Measurements from ENCODE around the gene PRSS33. TPM values are rescaled to one million over a fixed set of nuclear protein-coding genes. Genes with fewer than 3 reads are reported as not detected.

The PRSS33 gene
- total RNA-seq, 1 donor from 2014 or later: 0.23 TPM

DNA sequence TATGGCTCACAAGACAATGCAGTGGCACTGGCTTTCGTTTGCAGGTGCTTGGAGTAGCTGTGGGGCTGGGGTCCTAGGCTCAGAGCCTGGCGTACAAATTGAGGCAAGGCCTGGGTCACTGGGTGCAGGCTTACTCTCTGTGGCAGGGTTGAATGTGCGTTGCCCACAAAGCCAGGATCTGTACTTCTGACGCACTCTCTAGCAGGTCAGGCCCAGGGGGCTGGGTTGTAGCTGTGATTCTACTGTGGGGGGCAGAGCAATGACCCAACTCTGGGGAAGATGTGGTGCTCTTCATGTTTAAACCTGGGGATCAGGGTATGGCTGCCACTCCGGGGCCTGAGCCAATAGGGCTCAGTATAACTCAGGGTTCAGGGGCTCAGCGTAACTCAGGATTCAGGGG, 23.3 kb upstream of the PRSS33 start:
- Mint-ChIP-seq H3K36me3 (ENCODE audit: low read depth) (no peaks in the 10 kb centered on the region), H3K27ac (ENCODE audit: unreplicated experiment) (no peak overlapping the region), H3K4me1 (no peaks in the 10 kb centered on the region), H3K4me3 (no peak overlapping the region), H3K9me3 (no peaks in the 10 kb centered on the region), H3K27me3 (ENCODE audit: low read depth) (peaks cover 43% of the 10 kb centered on the region)
- TF ChIP-seq, protein P1, sequence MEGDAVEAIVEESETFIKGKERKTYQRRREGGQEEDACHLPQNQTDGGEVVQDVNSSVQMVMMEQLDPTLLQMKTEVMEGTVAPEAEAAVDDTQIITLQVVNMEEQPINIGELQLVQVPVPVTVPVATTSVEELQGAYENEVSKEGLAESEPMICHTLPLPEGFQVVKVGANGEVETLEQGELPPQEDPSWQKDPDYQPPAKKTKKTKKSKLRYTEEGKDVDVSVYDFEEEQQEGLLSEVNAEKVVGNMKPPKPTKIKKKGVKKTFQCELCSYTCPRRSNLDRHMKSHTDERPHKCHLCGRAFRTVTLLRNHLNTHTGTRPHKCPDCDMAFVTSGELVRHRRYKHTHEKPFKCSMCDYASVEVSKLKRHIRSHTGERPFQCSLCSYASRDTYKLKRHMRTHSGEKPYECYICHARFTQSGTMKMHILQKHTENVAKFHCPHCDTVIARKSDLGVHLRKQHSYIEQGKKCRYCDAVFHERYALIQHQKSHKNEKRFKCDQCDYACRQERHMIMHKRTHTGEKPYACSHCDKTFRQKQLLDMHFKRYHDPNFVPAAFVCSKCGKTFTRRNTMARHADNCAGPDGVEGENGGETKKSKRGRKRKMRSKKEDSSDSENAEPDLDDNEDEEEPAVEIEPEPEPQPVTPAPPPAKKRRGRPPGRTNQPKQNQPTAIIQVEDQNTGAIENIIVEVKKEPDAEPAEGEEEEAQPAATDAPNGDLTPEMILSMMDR (conservative IDR thresholded peaks at IDR 0.05): no peak
- DNase-seq (ENCODE audit: low read depth, low spot score): no peak

DNA sequence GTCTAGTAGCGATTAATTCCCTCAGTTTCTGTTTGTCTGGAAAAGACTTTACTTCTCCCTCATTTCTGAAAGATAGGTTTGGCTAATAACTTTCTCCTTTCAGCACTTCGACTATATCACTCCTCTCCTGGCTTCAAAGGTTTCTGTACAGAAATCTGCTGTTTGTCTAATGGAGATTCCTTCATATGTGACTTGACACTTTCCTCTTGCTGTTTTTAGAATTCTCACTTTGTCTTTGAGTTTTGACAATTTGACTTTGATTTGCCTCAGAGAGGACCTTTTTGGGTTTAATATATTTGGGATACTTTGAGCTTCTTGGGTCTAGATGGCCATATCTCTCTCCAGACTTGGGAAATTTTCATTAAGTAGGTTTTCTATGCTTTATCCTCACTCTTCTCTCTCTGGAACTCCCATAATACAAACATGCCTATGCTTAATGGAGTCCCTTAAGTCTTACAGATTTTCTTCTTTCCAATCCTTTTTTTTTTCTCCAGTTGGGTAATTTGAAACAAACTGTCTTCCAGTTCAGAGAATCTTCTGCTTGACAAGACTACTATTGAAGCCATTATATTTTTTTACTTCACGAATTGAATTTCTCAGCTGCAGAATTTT, 21.9 kb upstream of the PRSS33 start:
- TF ChIP-seq, protein P1 (conservative IDR thresholded peaks at IDR 0.05): no peak
- H3K27ac Mint-ChIP-seq (ENCODE audit: unreplicated experiment): no peak overlapping the region
- no peak for DNase-seq (ENCODE audit: low read depth, low spot score)
- peaks cover 45% of the 10 kb centered on the region for H3K27me3 Mint-ChIP-seq (ENCODE audit: low read depth)
- H3K4me3 Mint-ChIP-seq: no peak overlapping the region
- H3K4me1 Mint-ChIP-seq: no peaks in the 10 kb centered on the region
- H3K9me3 Mint-ChIP-seq: no peaks in the 10 kb centered on the region
- H3K36me3 Mint-ChIP-seq (ENCODE audit: low read depth): no peaks in the 10 kb centered on the region

DNA sequence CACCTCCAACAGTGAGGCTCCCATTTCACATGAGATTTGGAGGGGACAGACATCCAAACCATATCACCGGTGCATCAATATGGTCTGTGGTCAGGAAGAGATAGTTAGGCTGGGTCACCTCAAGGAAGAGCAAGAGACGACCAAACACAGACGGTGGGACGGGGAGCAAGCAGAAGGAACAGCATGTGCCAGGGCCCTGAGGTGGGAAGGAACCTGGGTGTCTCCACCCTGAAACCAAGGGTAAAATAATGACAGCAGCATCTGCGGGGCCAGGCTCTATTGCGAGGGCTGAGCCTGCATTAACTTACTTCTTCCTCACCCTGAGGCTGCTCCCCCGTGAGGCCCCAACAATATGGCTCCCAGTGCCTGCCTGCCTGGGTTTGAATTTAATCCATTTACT, 20.8 kb upstream of the PRSS33 start:
- H3K9me3 Mint-ChIP-seq: peaks cover 5% of the 10 kb centered on the region
- H3K4me1 Mint-ChIP-seq: no peaks in the 10 kb centered on the region
- H3K4me3 Mint-ChIP-seq: no peak overlapping the region
- H3K27me3 Mint-ChIP-seq (ENCODE audit: low read depth): peaks cover 50% of the 10 kb centered on the region
- TF ChIP-seq, protein P1 (conservative IDR thresholded peaks at IDR 0.05): no peak
- no peak overlapping the region for H3K27ac Mint-ChIP-seq (ENCODE audit: unreplicated experiment)
- no peak for DNase-seq (ENCODE audit: low read depth, low spot score)
- no peaks in the 10 kb centered on the region for H3K36me3 Mint-ChIP-seq (ENCODE audit: low read depth)

DNA sequence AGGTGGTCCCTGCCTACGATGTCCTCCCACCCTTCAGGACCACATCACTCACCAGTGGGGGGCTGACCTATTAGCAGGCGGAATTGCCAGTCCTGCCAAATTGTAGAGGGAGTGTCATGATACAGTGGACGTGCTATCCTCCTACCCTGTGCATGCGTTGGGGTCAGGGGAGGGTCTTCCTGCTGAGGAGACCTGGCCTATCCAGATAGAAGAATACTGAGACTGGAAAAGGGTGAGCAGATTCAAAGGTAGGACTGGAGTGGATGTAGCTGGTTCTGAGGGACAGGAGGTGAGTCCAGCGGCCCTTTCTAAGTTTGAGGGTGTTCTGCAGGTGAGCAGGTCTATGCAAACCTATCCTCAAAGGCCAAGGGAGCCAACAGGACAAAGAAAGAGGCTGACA, 18.9 kb upstream of the PRSS33 start:
- TF ChIP-seq, protein P1 (conservative IDR thresholded peaks at IDR 0.05): no peak
- Mint-ChIP-seq H3K27me3 (ENCODE audit: low read depth) (peaks cover 47% of the 10 kb centered on the region), H3K9me3 (peaks cover 7% of the 10 kb centered on the region), H3K36me3 (ENCODE audit: low read depth) (no peaks in the 10 kb centered on the region), H3K4me1 (no peaks in the 10 kb centered on the region), H3K4me3 (no peak overlapping the region), H3K27ac (ENCODE audit: unreplicated experiment) (no peak overlapping the region)
- no peak for DNase-seq (ENCODE audit: low read depth, low spot score)

DNA sequence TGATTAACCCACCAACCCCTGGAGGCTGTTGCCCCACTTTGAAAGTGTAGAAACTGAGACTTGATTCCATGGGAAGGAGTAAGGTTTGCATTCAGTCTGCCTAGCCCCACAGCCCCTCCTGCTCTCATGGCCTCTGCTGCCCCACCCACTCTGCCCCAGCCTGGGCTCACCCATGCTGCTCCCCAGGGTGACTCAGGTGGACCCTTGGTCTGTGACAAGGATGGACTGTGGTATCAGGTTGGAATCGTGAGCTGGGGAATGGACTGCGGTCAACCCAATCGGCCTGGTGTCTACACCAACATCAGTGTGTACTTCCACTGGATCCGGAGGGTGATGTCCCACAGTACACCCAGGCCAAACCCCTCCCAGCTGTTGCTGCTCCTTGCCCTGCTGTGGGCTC, 17.4 kb upstream of the PRSS33 start:
- no peaks in the 10 kb centered on the region for H3K36me3 Mint-ChIP-seq (ENCODE audit: low read depth)
- H3K27ac Mint-ChIP-seq (ENCODE audit: unreplicated experiment): no peak overlapping the region
- DNase-seq (ENCODE audit: low read depth, low spot score): no peak
- H3K9me3 Mint-ChIP-seq: peaks cover 7% of the 10 kb centered on the region
- H3K4me3 Mint-ChIP-seq: no peak overlapping the region
- TF ChIP-seq, protein P1 (conservative IDR thresholded peaks at IDR 0.05): no peak
- no peaks in the 10 kb centered on the region for H3K4me1 Mint-ChIP-seq
- H3K27me3 Mint-ChIP-seq (ENCODE audit: low read depth): peaks cover 34% of the 10 kb centered on the region
